ENCODE measurements around the gene RBKS.

GRCh38 chr2:27870724-27871123, 19.5 kb downstream of the RBKS start:
- TF ChIP-seq CTCF (IDR thresholded peaks at IDR 0.05) (no peak), POLR2A (IDR thresholded peaks at IDR 0.05) (no peak)

All from Peyer's patch (tissue), 4 donors.